Fibroblast of mammary gland (primary cell): Measurements from ENCODE around the gene SNRPA.

Experiments used
- DNase-seq: peaks from one replicate; pipeline ENCODE4 v3.0.0-alpha.2; 2010; ENCODE audit warnings: low read depth
- H3K4me3 ChIP-seq: 2 replicates; pipeline ENCODE4 v1.5.1; 2011; ENCODE audit warnings: low read depth, mild to moderate bottlenecking, low read length, moderate library complexity; ENCODE audit not compliant: control insufficient read depth
- TF ChIP-seq, protein P1 (sequence below): conservative IDR thresholded peaks from 2 replicates; pipeline ENCODE4 v1.5.1; 2011; ENCODE audit warnings: low read depth, low read length, inconsistent platforms; ENCODE audit not compliant: control insufficient read depth, insufficient read depth

SNRPA gene

DNA sequence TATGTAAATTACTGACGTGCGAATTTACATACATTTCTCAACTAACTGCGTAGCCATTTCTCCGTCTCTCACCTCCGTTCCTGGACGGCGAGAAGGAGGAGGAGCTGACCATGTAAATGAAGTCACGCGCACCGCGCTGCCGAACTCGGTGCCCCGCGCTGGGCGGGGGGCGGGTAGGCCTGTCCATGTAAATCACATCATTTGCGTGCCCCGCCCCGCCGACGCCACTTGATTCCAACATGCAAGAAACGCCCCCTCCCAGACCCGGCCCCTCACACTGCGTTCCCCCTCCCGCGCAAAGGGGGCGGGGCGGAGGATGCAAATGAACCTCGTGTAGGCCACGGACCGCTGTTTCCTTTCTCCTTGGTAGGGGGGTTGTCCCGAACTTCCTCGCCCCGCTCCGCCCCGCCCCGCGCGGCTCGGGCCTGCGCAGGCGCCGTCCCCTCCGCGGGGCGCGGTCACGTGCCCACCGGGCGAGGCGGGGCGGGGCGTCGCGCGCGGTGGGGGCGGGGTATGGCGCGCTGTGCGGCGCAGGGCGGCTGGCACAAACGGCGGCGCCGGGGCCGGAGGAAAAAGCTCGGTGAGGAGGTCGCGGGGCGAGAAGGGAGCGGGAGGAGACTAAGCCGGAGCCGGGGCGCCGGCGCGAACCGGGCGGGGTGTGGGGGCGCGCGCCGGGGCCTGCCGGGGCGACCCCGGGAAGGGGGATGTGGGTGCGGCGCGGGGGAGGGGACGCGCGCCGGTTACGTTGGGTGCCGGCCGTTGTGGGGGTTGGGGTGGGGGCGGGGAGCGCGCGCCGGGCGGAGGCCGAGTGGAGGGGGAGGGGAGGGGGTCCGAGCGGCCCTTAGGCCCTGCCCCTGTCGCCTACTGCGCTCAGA lies 47.9 kb downstream of the SNRPA start, which contains the start of gene EGLN2:
TSS of gene EGLN2 (plus strand) at position 509 of the 875 bp plus-strand sequence. CDS start 1,382 bp downstream, outside the sequence.
- TF ChIP-seq, protein P1, sequence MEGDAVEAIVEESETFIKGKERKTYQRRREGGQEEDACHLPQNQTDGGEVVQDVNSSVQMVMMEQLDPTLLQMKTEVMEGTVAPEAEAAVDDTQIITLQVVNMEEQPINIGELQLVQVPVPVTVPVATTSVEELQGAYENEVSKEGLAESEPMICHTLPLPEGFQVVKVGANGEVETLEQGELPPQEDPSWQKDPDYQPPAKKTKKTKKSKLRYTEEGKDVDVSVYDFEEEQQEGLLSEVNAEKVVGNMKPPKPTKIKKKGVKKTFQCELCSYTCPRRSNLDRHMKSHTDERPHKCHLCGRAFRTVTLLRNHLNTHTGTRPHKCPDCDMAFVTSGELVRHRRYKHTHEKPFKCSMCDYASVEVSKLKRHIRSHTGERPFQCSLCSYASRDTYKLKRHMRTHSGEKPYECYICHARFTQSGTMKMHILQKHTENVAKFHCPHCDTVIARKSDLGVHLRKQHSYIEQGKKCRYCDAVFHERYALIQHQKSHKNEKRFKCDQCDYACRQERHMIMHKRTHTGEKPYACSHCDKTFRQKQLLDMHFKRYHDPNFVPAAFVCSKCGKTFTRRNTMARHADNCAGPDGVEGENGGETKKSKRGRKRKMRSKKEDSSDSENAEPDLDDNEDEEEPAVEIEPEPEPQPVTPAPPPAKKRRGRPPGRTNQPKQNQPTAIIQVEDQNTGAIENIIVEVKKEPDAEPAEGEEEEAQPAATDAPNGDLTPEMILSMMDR, result no peak
- peak; percentile 99 for DNase-seq
- H3K4me3 ChIP-seq, result peak within 1 kb of the TSS; percentile 80

DNA sequence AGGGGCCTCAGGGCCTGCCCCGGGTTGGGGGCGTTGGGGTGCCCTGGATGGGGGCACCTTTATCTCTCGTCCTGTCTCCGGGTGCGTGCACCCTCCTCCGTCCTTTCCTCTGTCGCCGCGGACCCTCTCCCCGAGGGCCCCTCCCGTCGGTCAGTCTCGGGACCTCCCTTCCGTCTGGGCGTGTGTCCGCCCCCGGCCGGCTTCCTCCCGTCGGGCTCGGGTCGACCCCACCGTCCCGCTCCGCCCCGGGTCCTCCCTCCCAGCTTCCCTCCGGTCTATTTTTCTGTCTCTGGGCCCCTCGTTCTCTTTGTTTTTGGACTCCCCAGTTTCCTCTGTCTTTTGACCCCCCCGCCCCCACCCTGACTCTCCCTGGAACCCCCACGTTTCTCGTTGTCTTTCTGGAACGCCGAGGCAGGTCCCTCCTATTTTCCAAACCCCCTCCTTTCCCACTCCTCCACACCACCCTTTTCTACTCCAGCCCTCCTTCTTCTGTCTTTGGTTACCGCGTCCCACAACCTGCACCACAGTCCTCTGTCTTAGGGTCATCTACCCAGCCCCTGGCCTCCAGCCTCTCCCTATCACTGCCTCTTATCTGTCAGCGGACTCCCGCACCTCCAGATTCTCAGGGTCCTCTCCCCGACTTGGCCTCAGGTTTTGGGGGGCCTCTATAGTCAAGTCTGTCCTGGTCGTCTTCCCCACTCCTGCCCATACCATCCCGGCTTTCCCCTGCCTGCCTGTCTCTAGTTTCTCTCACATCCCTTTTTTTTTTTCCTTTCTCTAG lies 48.7 kb downstream of the SNRPA start:
- DNase-seq, result no peak
- TF ChIP-seq, protein P1, result no peak
- peak overlapping the region; percentile 80 for H3K4me3 ChIP-seq

- no peak for DNase-seq
- peak overlapping the region; percentile 80 for H3K4me3 ChIP-seq
- TF ChIP-seq, protein P1, result no peak
Measured at GRCh38 chr19:40800339-40800996, 49.5 kb downstream of the SNRPA start.

- TF ChIP-seq, protein P1, result no peak
- DNase-seq, result no peak
- peak overlapping the region; percentile 1 for H3K4me3 ChIP-seq
Measured at GRCh38 chr19:40800997-40801377, 50.0 kb downstream of the SNRPA start.

- H3K4me3 ChIP-seq, result peak overlapping the region; percentile 13
- no peak for DNase-seq
- TF ChIP-seq, protein P1, result no peak
Measured at GRCh38 chr19:40801426-40802299, 50.7 kb downstream of the SNRPA start.
